HG02610 (cell line): ENCODE data around the gene ERCC2.

Source experiments
- ATAC-seq: cut with Tn5 transposase; IDR thresholded peaks from one replicate; pipeline ENCODE4 v1.9.1; 2021; ENCODE audit warnings: mild to moderate bottlenecking, moderate library complexity; ENCODE audit not compliant: unreplicated experiment

The ERCC2 gene

DNA sequence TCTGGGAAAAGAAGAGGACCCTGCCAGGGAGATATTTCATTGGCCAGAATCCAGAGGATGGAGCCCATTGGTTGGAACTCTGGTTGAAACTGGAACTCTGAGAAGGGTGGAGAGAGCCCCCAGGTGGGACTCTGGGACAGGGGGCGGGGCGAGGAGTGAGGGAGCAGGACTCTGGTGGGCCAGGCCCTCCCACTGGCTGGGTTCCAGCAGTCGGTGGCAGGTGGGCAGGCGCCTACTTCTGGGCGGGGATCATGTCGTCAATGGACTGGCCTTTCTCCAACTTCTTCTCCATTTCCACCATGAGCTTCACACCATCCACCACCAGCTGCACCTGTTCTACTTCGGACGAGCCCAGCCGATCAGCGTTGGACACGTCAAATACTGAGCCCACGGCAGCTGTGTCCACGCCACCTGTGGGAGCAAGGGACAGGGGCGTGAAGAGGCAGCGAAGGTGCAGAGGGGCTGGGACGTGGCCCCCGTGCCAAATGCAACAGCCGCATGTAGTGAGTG lies 63.8 kb downstream of the ERCC2 start:
- no peak for ATAC-seq

DNA sequence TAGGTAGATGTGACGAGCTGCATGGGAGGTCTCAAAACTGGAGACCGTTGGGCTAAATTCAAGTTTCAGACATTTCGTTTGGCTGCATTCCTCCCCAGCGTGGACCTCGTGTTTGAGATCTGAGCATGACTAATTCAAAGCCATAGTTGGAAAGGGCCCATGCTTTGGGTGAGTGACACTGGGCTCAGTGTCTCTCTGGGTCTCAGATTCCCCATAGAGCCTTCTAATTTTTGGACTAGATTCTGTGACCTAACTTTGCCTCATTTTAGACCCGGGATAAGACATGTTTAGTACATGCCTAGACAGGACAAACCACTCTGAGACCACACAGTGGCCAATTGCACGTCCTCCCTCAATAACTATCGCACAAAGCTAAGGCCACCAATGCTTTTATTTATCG lies 64.3 kb downstream of the ERCC2 start:
- ATAC-seq = no peak

DNA sequence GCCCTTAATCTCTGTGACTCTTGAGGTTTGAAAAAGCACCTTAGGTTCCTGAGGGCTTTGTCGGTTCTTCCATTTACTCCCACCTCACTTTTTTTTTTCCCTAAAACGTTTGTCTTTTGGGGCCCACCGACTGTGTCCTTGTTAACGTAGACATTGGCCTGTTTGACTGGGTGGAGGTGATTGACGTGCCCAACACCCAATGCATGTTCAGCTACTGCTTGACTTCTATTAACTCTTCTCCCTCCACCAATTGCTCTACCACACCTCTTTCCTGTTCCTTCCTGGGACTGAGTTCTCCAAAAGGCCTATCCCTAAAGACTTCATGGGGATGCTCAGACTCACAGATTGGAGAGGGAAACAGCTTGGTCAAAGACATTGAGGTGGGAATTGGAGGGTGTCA lies 65.0 kb downstream of the ERCC2 start:
- ATAC-seq = no peak

DNA sequence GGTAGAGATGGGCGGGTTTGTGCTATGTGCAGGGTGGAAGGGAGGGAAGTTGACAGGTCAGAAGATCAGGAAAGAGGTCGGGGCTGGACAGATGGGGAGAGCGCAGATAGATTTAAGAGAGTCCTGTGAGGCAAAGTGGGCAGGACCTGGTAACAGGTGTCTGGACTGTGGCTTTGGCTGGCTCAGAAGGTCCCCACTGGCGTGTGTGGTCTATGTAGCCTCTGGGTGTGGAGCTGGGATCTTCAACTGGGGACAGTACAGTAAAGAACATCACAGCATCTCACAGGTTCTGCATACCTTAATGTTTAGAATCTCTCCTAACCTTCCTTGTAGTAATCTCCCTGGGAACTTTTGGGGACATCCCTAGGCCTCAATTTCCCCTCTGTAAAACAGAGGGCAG lies 65.4 kb downstream of the ERCC2 start:
- no peak for ATAC-seq

DNA sequence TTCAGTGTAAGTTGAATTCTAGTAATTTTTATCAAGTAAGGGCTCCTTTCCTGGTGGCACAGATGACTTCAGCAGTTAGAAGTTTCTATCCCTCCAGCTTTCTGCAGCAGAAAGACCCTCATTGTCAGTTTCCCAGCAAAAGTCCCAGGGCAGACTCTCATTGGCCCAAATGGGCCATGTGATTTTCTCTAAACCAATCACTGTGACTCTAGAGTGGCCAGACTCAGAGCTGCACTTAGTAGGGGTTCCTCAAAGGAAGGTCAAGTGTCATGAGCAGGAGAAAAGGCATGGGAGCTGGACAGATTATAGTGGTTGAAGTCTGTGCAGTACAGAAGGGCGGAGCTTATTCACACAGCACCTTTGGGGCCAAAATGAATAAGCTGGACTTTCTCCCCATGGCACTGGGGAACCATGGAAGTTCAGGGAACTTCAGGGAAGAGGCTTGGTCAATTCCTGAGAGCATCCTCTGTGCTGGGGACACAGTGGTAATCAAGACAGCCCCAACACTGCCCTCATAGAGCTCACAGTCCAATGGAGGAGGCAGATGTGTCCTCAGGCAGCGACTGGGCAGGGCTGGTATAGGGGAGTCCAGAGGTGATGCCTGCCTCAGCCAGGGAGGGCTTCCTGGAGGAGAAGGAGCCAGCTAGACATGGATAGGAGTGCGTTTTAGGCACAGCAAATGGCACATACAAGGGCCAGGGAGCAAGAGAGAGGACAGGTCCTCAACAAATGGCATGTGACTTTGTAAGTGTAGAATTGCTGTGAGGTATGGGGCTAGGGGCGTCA lies 66.0 kb downstream of the ERCC2 start:
- ATAC-seq = no peak

DNA sequence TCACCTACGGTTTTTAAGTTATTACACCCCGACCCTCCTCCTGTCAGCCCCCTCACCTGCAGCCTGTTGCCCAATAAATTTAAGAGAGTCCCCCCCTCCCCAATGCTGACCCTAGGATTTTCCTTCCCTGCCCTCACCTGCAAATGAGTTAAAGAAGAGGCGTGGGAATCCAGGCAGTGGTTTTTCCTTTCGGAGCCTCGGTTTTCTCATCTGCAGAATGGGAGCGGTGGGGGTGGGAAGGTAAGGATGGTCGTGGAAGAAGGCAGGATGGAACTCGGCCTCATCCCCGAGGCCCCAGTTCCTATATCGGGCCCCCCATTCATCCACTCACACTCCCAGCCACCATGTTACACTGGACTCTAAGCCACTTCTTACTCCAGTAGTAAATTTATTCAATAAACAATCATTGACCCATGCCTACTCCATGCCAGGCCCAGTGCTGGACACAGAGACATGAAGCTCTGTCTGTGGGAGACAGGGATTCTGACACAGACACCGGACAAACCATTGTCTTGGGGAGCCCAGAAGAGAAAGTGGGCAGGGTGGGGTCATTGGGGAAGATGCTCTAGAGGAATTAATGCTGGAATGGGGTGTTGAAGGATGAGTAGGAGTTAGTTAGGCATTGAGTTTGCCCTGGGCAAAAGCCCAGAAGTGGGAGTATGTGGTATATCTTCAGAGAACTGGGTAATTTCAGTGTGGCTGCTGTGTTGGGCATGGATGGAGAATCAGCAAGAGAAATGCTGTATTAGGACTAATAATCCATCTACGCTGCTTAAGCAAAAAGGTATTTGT lies 66.9 kb downstream of the ERCC2 start:
- ATAC-seq = no peak

DNA sequence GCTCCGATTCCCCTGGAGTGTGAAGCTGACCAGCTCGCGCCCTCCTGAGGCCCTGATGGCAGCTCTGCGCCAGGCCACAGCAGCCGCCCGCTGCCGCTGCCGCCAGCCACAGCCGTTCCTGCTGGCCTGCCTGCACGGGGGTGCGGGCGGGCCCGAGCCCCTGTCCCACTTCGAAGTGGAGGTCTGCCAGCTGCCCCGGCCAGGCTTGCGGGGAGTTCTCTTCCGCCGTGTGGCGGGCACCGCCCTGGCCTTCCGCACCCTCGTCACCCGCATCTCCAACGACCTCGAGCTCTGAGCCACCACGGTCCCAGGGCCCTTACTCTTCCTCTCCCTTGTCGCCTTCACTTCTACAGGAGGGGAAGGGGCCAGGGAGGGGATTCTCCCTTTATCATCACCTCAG lies 68.0 kb downstream of the ERCC2 start:
- no peak for ATAC-seq
